OCI-LY1 (cell line): ENCODE data around the gene CEP95.
A peak's percentile ranks its signal among the peaks of the same experiment; 100 is the strongest.

Experiments
- H2AFZ ChIP-seq: fragments of 200-600 bp; sonication (generic), shearing (Covaris generic); 2 replicates; pipeline ENCODE4 v1.6.0; 2014; ENCODE audit warnings: antibody characterized with exemption, mild to moderate bottlenecking, low read length
- H3F3A ChIP-seq: fragments of 200-600 bp; sonication (generic), shearing (Covaris generic); 2 replicates; pipeline ENCODE4 v1.6.0; 2014; ENCODE audit warnings: mild to moderate bottlenecking, antibody characterized with exemption, low read length, moderate library complexity; ENCODE audit not compliant: insufficient read depth
- H3K27ac ChIP-seq: fragments of 200-600 bp; sonication (generic); 2 replicates; pipeline ENCODE4 v1.5.1; 2014; ENCODE audit warnings: low read length, mixed run types, mild to moderate bottlenecking, low read depth; ENCODE audit not compliant: poor library complexity, severe bottlenecking
- H3K27me3 ChIP-seq: fragments of 200-600 bp; sonication (generic); 2 replicates; pipeline ENCODE4 v1.6.0; 2014; ENCODE audit warnings: antibody characterized with exemption, mild to moderate bottlenecking, low read length, moderate library complexity; ENCODE audit not compliant: insufficient read depth
- H3K36me3 ChIP-seq: fragments of 200-600 bp; sonication (generic); 2 replicates; pipeline ENCODE4 v1.6.1; 2014; ENCODE audit warnings: mild to moderate bottlenecking, antibody characterized with exemption, low read length, moderate library complexity, mixed read lengths; ENCODE audit not compliant: insufficient read depth
- H3K4me1 ChIP-seq: fragments of 200-600 bp; sonication (generic); 2 replicates; pipeline ENCODE4 v1.5.1; 2014; ENCODE audit warnings: mild to moderate bottlenecking, low read length, moderate library complexity; ENCODE audit not compliant: insufficient read depth, severe bottlenecking
- H3K4me2 ChIP-seq: fragments of 200-600 bp; sonication (generic), shearing (Covaris generic); 2 replicates; pipeline ENCODE4 v1.6.1; 2014; ENCODE audit warnings: low read length
- H3K4me3 ChIP-seq: fragments of 200-600 bp; sonication (generic); 2 replicates; pipeline ENCODE4 v1.5.1; 2014; ENCODE audit warnings: low read length, low read depth, mild to moderate bottlenecking, mixed read lengths; ENCODE audit not compliant: poor library complexity, severe bottlenecking
- H3K79me2 ChIP-seq: fragments of 200-600 bp; shearing (Covaris generic); 2 replicates; pipeline ENCODE4 v1.6.1; 2016; ENCODE audit warnings: mixed run types, low read length, mixed read lengths; ENCODE audit not compliant: insufficient read depth
- H3K9ac ChIP-seq: fragments of 200-600 bp; sonication (generic), shearing (Covaris generic); 2 replicates; pipeline ENCODE4 v1.6.1; 2014; ENCODE audit warnings: mild to moderate bottlenecking, low read length, mixed read lengths
- H3K9me2 ChIP-seq: fragments of 200-600 bp; sonication (generic), shearing (Covaris generic); 2 replicates; pipeline ENCODE4 v1.6.1; 2014; ENCODE audit warnings: low read depth, mild to moderate bottlenecking, low read length, mixed read lengths
- H3K9me3 ChIP-seq: fragments of 200-600 bp; shearing (Covaris generic); 2 replicates; pipeline ENCODE4 v1.6.1; 2014; ENCODE audit warnings: low read length, mixed read lengths
- H4K20me1 ChIP-seq: fragments of 200-600 bp; sonication (generic), shearing (Covaris generic); 2 replicates; pipeline ENCODE4 v1.6.0; 2016; ENCODE audit warnings: mild to moderate bottlenecking, low read length; ENCODE audit not compliant: insufficient read depth
- CTCF ChIP-seq: fragments of 200-600 bp; sonication (generic), shearing (Covaris generic); IDR thresholded peaks from 2 replicates; pipeline ENCODE4 v1.5.1; 2017; ENCODE audit warnings: mild to moderate bottlenecking, antibody characterized with exemption, low read length, moderate library complexity, mixed read lengths
- EZH2 ChIP-seq: fragments of 200-600 bp; sonication (generic), shearing (Covaris generic); IDR thresholded peaks from 2 replicates; pipeline ENCODE4 v1.8.0; 2017; ENCODE audit warnings: borderline replicate concordance, mixed run types, mild to moderate bottlenecking, antibody characterized with exemption, low read length, moderate library complexity, mixed read lengths

Gene CEP95

GRCh38 chr17:64505340-64506200 lies 1.2 kb upstream of the CEP95 start:
- no peaks in the 10 kb centered on the region for H3K9me3 ChIP-seq
- H3K9ac ChIP-seq = peak overlapping the region; percentile 99
- no peaks in the 10 kb centered on the region for H3K9me2 ChIP-seq
- peak overlapping the region; percentile 87 for H3K4me3 ChIP-seq
- H4K20me1 ChIP-seq = peaks cover 10% of the 10 kb centered on the region; the same call in 1 of the 2 replicates
- TF ChIP-seq EZH2 = no peak
- TF ChIP-seq CTCF = no peak
- peaks cover 51% of the 10 kb centered on the region for H3K4me1 ChIP-seq
- peaks cover 15% of the 10 kb centered on the region for H3F3A ChIP-seq
- H3K27me3 ChIP-seq = no peaks in the 10 kb centered on the region
- peak overlapping the region; percentile 91 for H3K27ac ChIP-seq
- H3K4me2 ChIP-seq = peak overlapping the region; percentile 89
- H3K79me2 ChIP-seq = peaks cover 33% of the 10 kb centered on the region
- peaks cover 75% of the 10 kb centered on the region for H3K36me3 ChIP-seq
- no peak overlapping the region for H2AFZ ChIP-seq

- H3F3A ChIP-seq = peaks cover 14% of the 10 kb centered on the region; the same call in 1 of the 2 replicates
- H2AFZ ChIP-seq = no peak within 1 kb of the TSS
- H3K9me3 ChIP-seq = no peaks in the 10 kb centered on the region
These were observed 589 bp upstream of the CEP95 start, which contains the start of gene DDX5 for GRCh38 chr17:64506201-64506575. DDX5 (minus strand) TSS chr17:64506289; CDS start chr17:64506119, 170 bp downstream.

GRCh38 chr17:64507413-64507782 lies 621 bp downstream of the CEP95 start:
- Histone ChIP-seq H3K4me1 (peaks cover 36% of the 10 kb centered on the region), H3K27me3 (no peaks in the 10 kb centered on the region), H3K4me3 (peak overlapping the region; percentile 87), H3K9me2 (no peaks in the 10 kb centered on the region), H3K4me2 (peak overlapping the region; percentile 89), H3K27ac (peak overlapping the region; percentile 91), H3K79me2 (peaks cover 33% of the 10 kb centered on the region), H3K9me3 (no peaks in the 10 kb centered on the region), H2AFZ (no peak overlapping the region), H3K9ac (peak overlapping the region; percentile 99), H3K36me3 (peaks cover 71% of the 10 kb centered on the region), H3F3A (peaks cover 14% of the 10 kb centered on the region; the same call in 1 of the 2 replicates), H4K20me1 (peaks cover 10% of the 10 kb centered on the region; the same call in 1 of the 2 replicates)
- TF ChIP-seq CTCF (peak; percentile 66), EZH2 (no peak)

More at GRCh38 chr17:64506201-64506575, 589 bp upstream of the CEP95 start, which contains the start of gene DDX5:
- H3K4me2 ChIP-seq = peak within 1 kb of the TSS; percentile 89
- H4K20me1 ChIP-seq = peaks cover 10% of the 10 kb centered on the region; the same call in 1 of the 2 replicates
- H3K36me3 ChIP-seq = peaks cover 72% of the 10 kb centered on the region
- no peaks in the 10 kb centered on the region for H3K27me3 ChIP-seq
- TF ChIP-seq EZH2 (no peak), CTCF (no peak)
- H3K9ac ChIP-seq = peak within 1 kb of the TSS; percentile 99
- H3K79me2 ChIP-seq = peaks cover 33% of the 10 kb centered on the region
- H3K9me2 ChIP-seq = no peaks in the 10 kb centered on the region
- peak within 1 kb of the TSS; percentile 87 for H3K4me3 ChIP-seq
- peaks cover 45% of the 10 kb centered on the region for H3K4me1 ChIP-seq
- H3K27ac ChIP-seq = peak within 1 kb of the TSS; percentile 91
